Endothelial cell of umbilical vein (primary cell): Measurements from ENCODE around the gene LGALS1. TPM values are rescaled to one million over a fixed set of nuclear protein-coding genes. Genes with fewer than 3 reads are reported as not detected.
A peak's percentile ranks its signal among the peaks of the same experiment; 100 is the strongest.

Source experiments
- BruUV-seq: library from RNA; stranded (reverse); fragments of 400-500 nt; replicated peaks from 2 replicates; lab custom pipeline; 2021; lab: Mats Ljungman, UMichigan
- CTCF ChIA-PET: fragments of 300-600, 350-600 bp; sonication (Branson Sonifier 250); formaldehyde crosslinking; loops from one replicate; lab custom pipeline; 2021; ENCODE audit warnings: antibody characterized with exemption, inconsistent platforms; lab: Charles Lee
- POLR2A ChIA-PET: fragments of 300-600, 350-600 bp; sonication (Branson Sonifier 250); formaldehyde crosslinking; loops from one replicate; lab custom pipeline; 2021; ENCODE audit warnings: antibody characterized with exemption, inconsistent platforms; lab: Charles Lee
- DNase-seq: peaks from one replicate; pipeline ENCODE4 v3.0.0-alpha.2; 2011; ENCODE audit warnings: low read depth, low spot score
- FAIRE-seq: peaks from 2 replicates; lab custom pipeline; 2011; peaks lifted over from hg19 to GRCh38; lab: Jason Lieb, UNC
- H2AFZ ChIP-seq: 2 replicates; pipeline ENCODE4 v1.6.0; 2012; ENCODE audit warnings: low read depth, low read length, control low read depth, inconsistent platforms
- H3K27ac ChIP-seq: 2 replicates; pipeline ENCODE4 v1.5.1; 2011; ENCODE audit warnings: low read depth, mild to moderate bottlenecking, control low read depth, low read length, moderate library complexity; ENCODE audit not compliant: insufficient read depth
- H3K27me3 ChIP-seq, 2 experiments: 2 replicates each; pipeline versions ENCODE4 v1.6.0 to v1.6.1; 2011; ENCODE audit warnings: low read length in 2 of 2, mixed read lengths in 1 of 2; ENCODE audit not compliant: control insufficient read depth in 2 of 2, insufficient read depth in 2 of 2
- H3K36me3 ChIP-seq, 2 experiments: 2 replicates in 1 of 2; 3 replicates in 1 of 2; pipeline ENCODE4 v1.5.1; 2011; ENCODE audit warnings: low read length in 2 of 2, mild to moderate bottlenecking in 1 of 2, moderate library complexity in 1 of 2; ENCODE audit not compliant: control insufficient read depth in 2 of 2, insufficient read depth in 2 of 2; ENCODE audit errors: extremely low read depth in 1 of 2
- H3K4me1 ChIP-seq: 3 replicates; pipeline ENCODE4 v1.5.1; 2011; ENCODE audit warnings: mild to moderate bottlenecking, low read length; ENCODE audit not compliant: control insufficient read depth, insufficient read depth; ENCODE audit errors: extremely low read depth
- H3K4me2 ChIP-seq: 2 replicates; pipeline ENCODE4 v1.6.1; 2011; ENCODE audit warnings: low read length, control low read depth, mixed read lengths; ENCODE audit not compliant: insufficient read depth
- H3K4me3 ChIP-seq, 3 experiments: fragments of 200-600 bp in 1 of 3; sonication (generic), shearing (Covaris generic) in 1 of 3; replicated peaks in 1 of 3; 2 replicates each; pipeline ENCODE4 v1.5.1; 2011 to 2016; ENCODE audit warnings: control low read depth in 3 of 3, low read length in 3 of 3, mild to moderate bottlenecking in 2 of 3, inconsistent platforms in 1 of 3, low read depth in 1 of 3, moderate library complexity in 1 of 3; ENCODE audit not compliant: insufficient read depth in 1 of 3
- H3K79me2 ChIP-seq: 2 replicates; pipeline ENCODE4 v1.6.0; 2012; ENCODE audit warnings: low read length, inconsistent platforms; ENCODE audit not compliant: control insufficient read depth, insufficient read depth
- H3K9ac ChIP-seq: replicated peaks from 2 replicates; pipeline ENCODE3; 2011; ENCODE audit warnings: low read length, control low read depth; ENCODE audit not compliant: insufficient read depth; ENCODE audit errors: extremely low read depth
- H3K9me1 ChIP-seq: replicated peaks from 3 replicates; pipeline ENCODE4 v1.6.0; 2011; ENCODE audit warnings: mild to moderate bottlenecking, low read length; ENCODE audit not compliant: control insufficient read depth, insufficient read depth; ENCODE audit errors: extremely low read depth
- H3K9me3 ChIP-seq: replicated peaks from 2 replicates; pipeline ENCODE4 v1.5.1; 2012; ENCODE audit warnings: low read length, inconsistent platforms; ENCODE audit not compliant: control insufficient read depth, insufficient read depth
- H4K20me1 ChIP-seq: replicated peaks from 2 replicates; pipeline ENCODE3; 2011; ENCODE audit warnings: mild to moderate bottlenecking, low read length; ENCODE audit not compliant: control insufficient read depth, insufficient read depth; ENCODE audit errors: extremely low read depth
- CTCF ChIP-seq, 2 donors: IDR thresholded peaks; 1 replicate in 1 of 2; 2 replicates in 1 of 2; pipeline ENCODE4 v1.5.1; 2011; ENCODE audit warnings: low read length in 2 of 2, mild to moderate bottlenecking in 2 of 2, moderate library complexity in 2 of 2, control low read depth in 1 of 2, inconsistent platforms in 1 of 2, low read depth in 1 of 2; ENCODE audit not compliant: insufficient read depth in 1 of 2; ENCODE audit errors: extremely low read depth in 1 of 2
- EZH2 ChIP-seq: IDR thresholded peaks from 2 replicates; pipeline ENCODE4 v1.6.1; 2012; ENCODE audit warnings: borderline replicate concordance, low read depth, mild to moderate bottlenecking, moderate library complexity, low read length, inconsistent platforms; ENCODE audit not compliant: severe bottlenecking
- FOS ChIP-seq: IDR thresholded peaks from 2 replicates; pipeline ENCODE4 v1.6.1; 2011; ENCODE audit warnings: mild to moderate bottlenecking, low read length, moderate library complexity, borderline replicate concordance; ENCODE audit not compliant: insufficient read depth
- JUN ChIP-seq: IDR thresholded peaks from 2 replicates; pipeline ENCODE4 v1.6.1; 2011; ENCODE audit warnings: borderline replicate concordance, low read depth; ENCODE audit not compliant: insufficient read length, insufficient read depth
- MAX ChIP-seq: IDR thresholded peaks from 2 replicates; pipeline ENCODE4 v1.6.1; 2011; ENCODE audit not compliant: insufficient read depth, insufficient read length
- MYC ChIP-seq: IDR thresholded peaks from one replicate; pipeline ENCODE4 v1.6.1; 2011; ENCODE audit warnings: mild to moderate bottlenecking, low read depth, low read length
- POLR2A ChIP-seq: IDR thresholded peaks from 2 replicates; pipeline ENCODE4 v1.6.1; 2012; ENCODE audit warnings: low read depth, mild to moderate bottlenecking, control low read depth, low read length
- dilution Hi-C: fragments of 300-500 bp; cut with MboI; formaldehyde crosslinking; loops from one replicate; pipeline ENCODE4 v1.15.0; 2019; ENCODE audit warnings: low sequenced_read_pairs; ENCODE audit not compliant: extremely low pct_ligation_motif_present
- intact Hi-C: fragments of 100-400 bp; cut with micrococcal nuclease; formaldehyde crosslinking; loops from one replicate; pipeline ENCODE4 v1.10.0; 2022
- polyA plus RNA-seq, 4 experiments: library from polyadenylated mRNA; depleted of rRNA in 3 of 4; stranded (reverse) in 3 of 4; unstranded in 1 of 4; fragments of >200 nt; gene quantifications; 2 replicates each; pipeline versions ENCODE4 v1.2.1 to v1.2.3, GENCODE V29; 2011 to 2012; ENCODE audit warnings: missing spikeins in 1 of 4
- total RNA-seq: library from RNA; stranded (reverse); gene quantifications from 2 replicates; pipeline ENCODE4 v1.2.3, GENCODE V29; 2021

Gene LGALS1
- total and polyA plus RNA-seq, 2 donors (not counting 3 experiments of a cell fraction or from before 2014, with no cell fraction given), result 2,698 to 13,642 TPM

- intact Hi-C loops (loop anchor here (1.0 to 5.0 kb wide), 3 partner anchors 9 to 115 kb away; partner anchors contain the start of genes CDC42EP1 and NOL12), dilution Hi-C loops (no loop called here)
- Histone ChIP-seq H3K9ac (peak overlapping the region; percentile 58), H4K20me1 (no peaks in the 10 kb centered on the region), H3K4me3 (peak overlapping the region; percentile 35 to 80 (median 63)), H3K36me3 (peaks cover 7 to 8% of the 10 kb centered on the region in 2 experiments), H3K4me1 (peaks cover 9% of the 10 kb centered on the region), H3K27me3 (no peaks in the 10 kb centered on the region), H3K27ac (peak overlapping the region; percentile 58), H2AFZ (no peak overlapping the region), H3K4me2 (peak overlapping the region; percentile 80), H3K9me3 (no peaks in the 10 kb centered on the region), H3K9me1 (no peaks in the 10 kb centered on the region), H3K79me2 (peaks cover 28% of the 10 kb centered on the region)
- ChIA-PET CTCF (interaction anchor here (1.0 to 4.0 kb wide), 5 partner anchors 8 to 34 kb away, joined by 3 to 70 read pairs (median 14); partner anchors contain the start of genes NOL12 and PDXP), POLR2A (interaction anchor here (0.6 to 1.1 kb wide), 2 partner anchors 19 to 54 kb away, joined by 5 to 7 read pairs; no protein-coding TSS in a partner anchor)
- no TSS peak for BruUV-seq
- no peak for TF ChIP-seq MYC
- TF ChIP-seq JUN, result no peak
- TF ChIP-seq FOS, result no peak
- no peak for TF ChIP-seq EZH2
- no peak for TF ChIP-seq CTCF (IDR thresholded peaks at IDR 0.05; ENCODE audit: extremely low read depth in 1 of 2, insufficient read depth in 1 of 2, low read depth in 1 of 2, low read length in 2 of 2)
- TF ChIP-seq MAX, result no peak
- TF ChIP-seq POLR2A, result no peak
- FAIRE-seq (no peak), DNase-seq (no peak)
These were observed 2.1 kb downstream of the LGALS1 start for GRCh38 chr22:37677493-37677974.
